Activated effector memory CD4-positive, alpha-beta T cell treated with anti-CD3 and anti-CD28 coated beads, Interleukin-2, amount 50 U/mL, for 16 hours (primary cell): ENCODE measurements around the gene WNT7A.

Experiments
- DNase-seq: peaks from one replicate; pipeline ENCODE4 v3.0.0-alpha.2; 2020

Gene WNT7A

DNA sequence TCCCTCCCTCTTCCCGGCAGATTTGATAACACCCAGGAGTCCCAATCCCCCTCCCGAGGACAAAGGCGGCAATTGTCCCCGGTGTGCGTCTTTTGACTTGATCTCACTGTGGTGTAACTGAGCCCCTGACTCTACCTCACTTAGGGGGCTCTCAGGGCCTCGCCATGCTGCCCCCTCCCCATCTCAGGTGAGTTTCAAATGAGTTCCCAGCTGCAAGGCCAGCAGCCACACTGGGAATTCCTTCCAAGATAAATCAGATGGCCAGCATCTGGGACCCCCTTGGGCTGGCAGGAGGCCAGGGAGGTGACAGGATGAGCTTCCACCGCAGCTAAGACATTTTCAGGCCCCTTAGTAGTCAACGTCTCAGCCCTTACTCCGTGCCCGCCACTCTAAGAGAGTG, 35.0 kb downstream of the WNT7A start:
- DNase-seq = no peak

DNA sequence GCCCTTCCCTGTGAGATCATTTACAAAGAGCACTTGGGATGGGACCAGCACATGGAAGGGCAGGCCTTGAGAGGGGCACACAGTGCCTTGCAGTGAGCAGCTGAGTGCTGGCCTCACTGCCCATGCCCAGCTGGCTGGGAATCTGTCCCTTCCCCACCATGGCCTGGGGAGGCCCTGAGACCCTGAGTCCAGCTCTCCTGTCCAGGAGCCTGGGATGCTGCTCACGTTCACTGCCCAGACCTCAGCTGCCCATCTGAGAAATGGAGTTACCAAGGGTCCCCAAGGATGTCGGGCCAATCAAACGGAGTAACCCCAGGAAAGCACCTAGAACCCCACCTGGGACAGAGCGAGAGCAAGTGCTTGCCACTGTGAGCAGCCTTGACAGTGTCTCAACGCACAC, 35.6 kb downstream of the WNT7A start:
- no peak for DNase-seq

GRCh38 chr3:13843351-13843750, 36.5 kb downstream of the WNT7A start:
- no peak for DNase-seq

- DNase-seq = no peak
Observed at GRCh38 chr3:13842226-13842625, 37.6 kb downstream of the WNT7A start.

DNA sequence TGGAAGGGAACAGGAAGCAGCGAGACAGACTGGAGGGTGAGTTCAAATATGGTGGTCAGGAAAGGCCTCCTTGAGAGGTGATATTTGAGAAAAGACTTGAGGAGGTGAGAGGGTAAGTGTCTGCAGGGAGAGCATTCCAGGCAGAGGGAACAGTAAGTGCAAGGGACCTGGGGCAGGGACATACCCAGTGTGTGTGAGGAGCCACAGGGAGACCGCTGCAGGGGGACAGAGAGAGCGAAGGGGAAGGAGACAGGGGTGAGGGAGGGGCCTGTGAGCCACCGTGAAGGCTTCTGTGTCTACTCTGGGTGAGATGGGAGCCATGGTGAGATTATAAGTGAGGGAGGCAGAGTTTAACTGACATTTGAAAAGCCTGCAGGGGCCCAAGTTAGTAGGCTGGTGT, 38.0 kb downstream of the WNT7A start:
- no peak for DNase-seq

DNA sequence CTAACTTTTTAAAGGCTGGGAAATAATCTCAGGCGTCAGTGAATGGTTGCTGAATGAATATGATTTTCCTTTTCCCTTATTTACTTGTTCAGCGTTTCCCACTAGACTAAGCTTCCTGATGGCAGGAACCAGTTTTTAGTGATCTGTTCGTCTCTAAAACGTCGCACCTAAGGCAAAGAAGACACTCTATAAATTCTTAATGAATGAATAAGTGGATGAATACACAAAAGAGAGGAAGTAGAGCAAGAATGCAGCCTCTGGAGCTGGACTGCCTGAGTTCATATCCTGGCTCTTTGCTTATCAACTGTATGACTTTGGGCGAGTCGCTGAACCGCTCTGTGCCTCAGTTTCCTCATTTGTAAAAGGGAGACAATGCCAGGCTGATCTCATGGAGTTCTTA, 38.7 kb downstream of the WNT7A start:
- DNase-seq = no peak

DNA sequence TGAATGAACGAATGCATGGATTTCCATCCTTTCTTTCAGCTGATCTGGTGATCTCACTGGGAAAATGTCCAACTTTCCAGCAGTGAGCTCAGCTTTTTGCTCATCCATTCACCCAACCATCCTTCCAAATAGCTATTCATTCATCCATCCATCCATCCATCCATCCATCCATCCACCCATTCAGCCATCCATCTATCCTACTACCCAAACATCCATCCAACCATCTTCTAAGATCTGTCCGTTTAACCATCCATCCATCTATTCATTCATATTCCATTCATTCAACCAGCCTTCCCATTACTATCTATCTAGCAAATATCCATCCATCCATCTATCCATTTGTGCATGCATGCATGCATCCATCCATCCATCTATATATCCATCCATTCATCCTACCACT, 39.4 kb downstream of the WNT7A start:
- no peak for DNase-seq

DNA sequence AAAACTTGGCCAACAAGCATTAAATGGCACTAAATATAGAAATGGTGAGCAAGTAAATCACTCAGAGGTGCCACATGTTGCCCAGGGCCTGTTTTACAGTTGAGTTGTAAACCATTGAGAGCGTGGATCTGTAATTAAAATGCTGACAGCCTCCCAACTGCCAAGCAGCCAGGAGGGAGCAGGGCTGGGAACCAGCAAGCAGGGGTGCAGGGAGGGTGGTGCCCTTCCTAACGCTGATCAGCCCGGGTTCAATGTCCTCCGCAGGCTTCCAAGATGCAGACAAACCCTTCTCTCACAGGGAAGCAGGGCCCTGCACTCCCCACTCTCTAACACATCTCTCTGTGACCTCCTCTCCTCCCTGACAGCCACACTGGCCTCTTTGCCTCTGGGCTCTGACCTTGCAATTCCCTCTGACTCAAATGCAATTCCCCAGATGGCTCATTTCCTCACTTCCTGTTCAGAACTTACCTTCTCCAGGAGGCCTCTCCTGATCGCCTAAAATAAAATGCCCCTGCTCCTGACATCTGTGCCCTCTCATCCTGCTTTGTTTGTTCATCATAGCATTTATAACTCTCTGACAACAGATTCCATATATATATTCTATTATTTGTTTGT, 40.0 kb downstream of the WNT7A start:
- no peak for DNase-seq

GRCh38 chr3:13839253-13839652, 40.6 kb downstream of the WNT7A start:
- DNase-seq = no peak

DNA sequence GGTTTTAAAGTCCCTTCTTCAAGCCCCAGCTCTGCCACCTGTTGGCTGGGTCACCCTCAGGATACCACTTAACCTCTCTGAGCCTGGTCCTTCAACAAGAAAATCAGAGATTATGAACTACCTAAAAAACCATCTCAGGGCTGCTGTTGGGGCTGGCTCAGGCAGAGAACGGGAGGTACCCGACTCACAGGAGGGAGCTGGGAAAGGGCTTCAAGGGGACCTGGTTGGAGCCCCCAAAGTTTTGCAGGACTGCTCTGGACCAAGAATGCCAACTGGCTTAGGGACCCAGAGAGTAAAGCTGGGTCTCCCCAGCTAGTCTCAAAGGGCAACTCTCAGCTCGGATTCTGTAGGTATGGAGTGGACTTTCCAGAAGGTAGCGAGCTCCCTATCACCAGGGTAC, 41.5 kb downstream of the WNT7A start:
- DNase-seq = no peak

DNA sequence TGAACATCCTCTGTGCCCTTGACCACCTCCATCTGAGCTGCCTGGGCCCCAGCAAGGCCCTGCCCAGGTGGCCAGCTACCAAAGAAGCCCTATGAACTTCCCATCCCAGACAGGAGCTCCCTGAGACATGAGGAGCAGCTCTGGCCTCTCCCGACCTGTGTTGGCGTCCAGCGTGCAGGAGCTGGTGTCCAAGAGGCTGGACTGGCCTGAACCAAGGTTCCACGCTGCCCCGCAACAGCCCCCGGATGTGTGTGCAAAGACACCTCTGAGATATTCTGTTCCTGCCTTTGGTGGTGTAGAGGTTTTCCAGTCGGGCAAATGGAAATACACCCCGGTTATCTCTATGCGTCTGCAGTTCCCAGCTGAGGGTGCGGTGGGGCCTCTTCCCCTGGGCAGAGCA, 42.1 kb downstream of the WNT7A start:
- DNase-seq = no peak

DNA sequence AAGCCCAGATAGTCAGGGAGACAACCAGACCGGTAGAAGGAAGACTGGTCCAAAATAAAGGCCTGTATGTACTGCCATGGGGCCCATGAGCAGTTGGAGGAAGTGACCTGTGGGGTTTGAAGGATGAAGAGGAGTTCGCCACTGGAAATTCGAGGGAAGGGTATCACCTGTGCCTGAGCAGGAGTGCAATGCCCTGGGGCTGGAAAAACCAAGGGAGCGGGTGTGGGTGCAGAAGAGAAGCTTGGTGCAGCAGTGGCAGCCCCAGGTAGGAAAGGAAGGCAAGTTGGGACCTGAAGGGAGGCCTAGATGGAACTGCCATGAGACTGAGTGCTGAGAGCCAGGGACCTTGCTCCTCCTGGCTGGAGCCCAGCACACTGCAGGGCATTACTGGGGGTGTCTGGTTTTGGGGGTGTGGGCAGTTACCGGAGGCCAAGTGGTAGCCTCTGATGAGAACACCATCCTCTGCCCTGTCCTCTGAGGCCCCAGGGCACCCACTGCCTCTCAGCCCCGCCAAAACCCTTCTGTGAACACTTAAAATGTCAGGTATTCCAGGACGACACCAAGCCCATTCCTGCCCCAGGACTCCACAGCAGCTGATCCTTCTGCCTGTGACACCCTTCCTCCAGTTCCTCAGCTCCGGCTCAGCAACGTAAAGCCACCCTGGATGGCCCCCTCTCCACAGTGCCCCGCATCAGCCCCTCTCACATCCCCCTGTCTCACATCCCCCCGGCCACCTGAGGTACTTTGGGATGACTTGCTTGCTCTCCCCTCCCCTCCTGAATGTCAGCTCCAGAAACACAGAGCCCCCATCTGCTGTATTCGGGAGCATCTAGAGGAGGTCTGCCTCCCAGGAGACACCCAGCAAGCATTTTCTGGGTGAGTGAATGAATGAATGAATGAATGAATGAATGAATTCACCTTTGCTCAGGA, 42.9 kb downstream of the WNT7A start:
- no peak for DNase-seq

- DNase-seq = no peak
Observed at GRCh38 chr3:13835246-13835645, 44.6 kb downstream of the WNT7A start.

DNA sequence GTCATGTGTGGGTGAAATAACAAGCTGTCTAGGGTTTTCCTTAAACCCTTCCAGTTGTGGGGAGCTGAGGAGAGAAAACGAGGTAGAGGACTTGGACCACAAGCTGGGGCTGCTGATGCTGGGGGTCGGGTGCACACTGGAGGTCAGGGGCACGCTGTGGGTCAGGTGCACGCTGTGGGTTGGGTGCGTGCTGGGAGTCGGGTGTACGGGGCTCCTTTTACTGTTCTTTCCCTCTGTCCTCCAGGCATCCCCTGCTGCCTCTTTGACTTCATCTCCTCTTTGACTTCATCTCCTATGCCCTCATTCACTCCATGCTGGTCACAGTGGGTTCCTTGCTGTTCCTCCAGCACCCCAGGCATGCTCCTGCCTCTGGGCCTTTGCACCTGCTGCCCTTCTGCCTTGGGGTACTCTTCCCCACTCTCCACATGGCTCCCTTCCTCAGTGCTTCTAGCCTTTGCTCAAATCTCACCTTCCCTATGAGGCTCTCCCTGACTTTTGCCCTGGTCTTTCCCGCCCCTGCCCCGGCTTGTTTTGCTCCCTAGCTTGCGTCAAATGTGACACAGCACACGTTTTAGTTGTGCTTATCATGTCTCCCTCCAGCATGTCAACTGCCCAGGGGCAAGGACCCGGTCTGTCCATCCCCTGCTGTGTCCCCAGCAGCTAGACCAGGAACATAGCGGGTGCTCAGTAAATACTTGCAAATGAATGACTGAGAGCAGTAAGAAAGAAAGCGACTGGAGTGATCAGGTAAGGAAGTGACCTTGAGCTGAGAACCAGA, 45.4 kb downstream of the WNT7A start:
- no peak for DNase-seq

- DNase-seq = no peak
Observed at GRCh38 chr3:13833506-13834257, 46.2 kb downstream of the WNT7A start.

GRCh38 chr3:13832130-13832529, 47.7 kb downstream of the WNT7A start:
- DNase-seq = no peak

DNA sequence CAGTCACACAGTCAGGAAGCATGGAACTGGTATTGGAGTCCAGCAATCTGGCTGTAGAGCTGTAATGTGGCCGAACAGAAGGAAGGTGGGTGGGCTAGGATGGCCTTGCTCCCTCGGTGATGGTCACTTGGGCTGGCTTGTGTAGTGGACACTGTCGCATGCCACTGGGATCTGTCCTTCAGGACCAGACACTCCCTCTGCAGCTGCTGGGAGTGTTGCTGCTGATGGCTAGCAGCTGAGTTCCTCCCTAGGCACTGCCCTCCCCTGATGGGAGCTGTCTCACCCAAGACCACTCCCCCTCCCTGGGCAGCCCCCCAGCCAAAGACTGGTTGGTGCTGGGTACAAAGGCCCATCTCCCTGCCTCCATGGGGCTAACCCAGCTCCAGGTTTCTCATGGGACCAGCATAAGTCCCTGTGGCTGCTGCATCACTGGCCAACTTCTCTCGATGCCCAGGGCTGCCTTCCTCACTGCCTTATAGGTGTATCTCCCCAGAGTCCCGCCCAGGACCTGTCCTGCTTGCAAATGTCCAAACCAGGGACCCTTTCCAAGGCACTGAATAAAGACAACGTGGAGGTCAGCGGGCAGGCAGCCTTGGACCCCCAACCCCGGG, 48.4 kb downstream of the WNT7A start:
- DNase-seq = no peak

GRCh38 chr3:13829311-13829710, 50.6 kb downstream of the WNT7A start:
- DNase-seq = no peak

GRCh38 chr3:13828501-13829265, 51.2 kb downstream of the WNT7A start:
- no peak for DNase-seq

DNA sequence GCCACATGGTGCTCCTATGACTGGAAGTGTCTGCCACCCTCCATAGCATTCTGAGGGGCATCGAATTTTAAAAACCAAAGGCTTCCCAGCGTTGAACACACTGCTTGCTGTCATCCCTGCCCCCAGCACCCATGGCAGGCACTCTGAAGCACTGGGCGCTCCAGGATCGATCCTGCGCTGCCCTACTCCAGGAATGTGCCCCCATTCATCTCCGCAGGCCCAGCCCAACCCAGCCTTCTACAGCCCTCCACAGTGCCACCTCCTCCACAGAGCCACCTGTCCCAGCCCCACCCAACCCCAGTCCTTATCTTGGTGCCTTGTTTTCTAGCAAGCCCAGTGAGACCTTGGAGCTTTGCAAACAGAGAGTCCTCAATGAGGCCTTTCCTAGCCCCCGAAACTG, 52.2 kb downstream of the WNT7A start:
- DNase-seq = no peak

DNA sequence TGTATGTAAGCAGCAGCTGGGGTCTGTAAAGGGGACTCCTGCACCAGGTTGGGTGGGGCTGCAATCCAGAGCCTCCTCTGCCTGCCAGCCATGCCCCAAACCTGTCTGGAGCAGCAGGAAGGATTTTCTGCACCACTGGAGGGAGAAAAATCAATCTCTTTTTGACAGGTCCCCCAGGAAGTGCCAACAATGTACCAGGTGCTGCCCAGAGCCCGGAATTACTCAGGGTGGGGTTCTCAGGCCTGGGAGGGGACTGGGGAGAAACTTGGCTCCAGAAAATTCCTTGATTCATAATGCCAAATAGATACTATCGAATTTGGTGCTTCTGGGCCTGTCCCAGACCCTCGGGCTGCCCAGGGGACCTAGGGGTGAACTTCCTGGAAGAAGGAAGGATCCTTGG, 52.6 kb downstream of the WNT7A start:
- no peak for DNase-seq

GRCh38 chr3:13826672-13827071, 53.2 kb downstream of the WNT7A start:
- no peak for DNase-seq
